OCI-LY7 (cell line): ENCODE measurements around the gene LYG1.

Source experiments
- CTCF ChIP-seq: fragments of 200-600 bp; sonication (generic); conservative IDR thresholded peaks from 2 replicates; pipeline ENCODE4 v1.5.1; 2014; ENCODE audit warnings: mild to moderate bottlenecking, antibody characterized with exemption, low read length, moderate library complexity, mixed read lengths
- EZH2phosphoT487 ChIP-seq: fragments of 200-600 bp; sonication (generic); IDR thresholded peaks from 2 replicates; pipeline ENCODE4 v1.6.1; 2018; ENCODE audit warnings: low read depth, borderline replicate concordance, mild to moderate bottlenecking, mixed run types, antibody characterized with exemption, low read length, moderate library complexity, mixed read lengths

GRCh38 chr2:99346218-99346617 lies 45.2 kb upstream of the LYG1 start:
- TF ChIP-seq EZH2phosphoT487, result no peak
- TF ChIP-seq CTCF, result no peak
